CD14-positive monocyte (primary cell): Measurements from ENCODE around the gene KIRREL3. TPM values are rescaled to one million over a fixed set of nuclear protein-coding genes. Genes with fewer than 3 reads are reported as not detected.

ENCODE experiments used
- DNase-seq, 3 donors: peaks; one replicate each; pipeline ENCODE4 v3.0.0-alpha.2; 2011 to 2022
- H2AFZ ChIP-seq: 2 replicates; pipeline ENCODE4 v1.6.0; 2012; ENCODE audit warnings: mild to moderate bottlenecking, low read depth, low read length, inconsistent platforms; ENCODE audit not compliant: insufficient read depth, poor library complexity, severe bottlenecking
- H3K27ac ChIP-seq, 2 donors: 1 replicate in 1 of 2; 2 replicates in 1 of 2; pipeline ENCODE4 v1.5.1; 2012 to 2013; ENCODE audit warnings: low read length in 2 of 2, control low read depth in 1 of 2, inconsistent platforms in 1 of 2, low read depth in 1 of 2, mild to moderate bottlenecking in 1 of 2
- H3K27me3 ChIP-seq, 2 donors: one replicate each; pipeline versions ENCODE4 v1.6.0 to v1.6.1; 2011 to 2013; ENCODE audit warnings: low read length in 2 of 2; ENCODE audit not compliant: control insufficient read depth in 2 of 2, insufficient read depth in 2 of 2
- H3K36me3 ChIP-seq, 2 donors: replicated peaks in 1 of 2; 1 replicate in 1 of 2; 2 replicates in 1 of 2; pipeline versions ENCODE4 v1.5.1 to v1.6.1; 2012 to 2013; ENCODE audit warnings: low read length in 2 of 2, control low read depth in 1 of 2, inconsistent platforms in 1 of 2, mild to moderate bottlenecking in 1 of 2; ENCODE audit not compliant: insufficient read depth in 2 of 2, control insufficient read depth in 1 of 2
- H3K4me1 ChIP-seq, 2 donors: 1 replicate in 1 of 2; 2 replicates in 1 of 2; pipeline versions ENCODE4 v1.5.1 to v1.6.1; 2012 to 2013; ENCODE audit warnings: low read length in 2 of 2, control low read depth in 1 of 2, inconsistent platforms in 1 of 2, mild to moderate bottlenecking in 1 of 2, moderate library complexity in 1 of 2; ENCODE audit not compliant: insufficient read depth in 2 of 2, control insufficient read depth in 1 of 2
- H3K4me2 ChIP-seq: replicated peaks from 2 replicates; pipeline ENCODE3; 2012; ENCODE audit warnings: low read length, moderate library complexity, mild to moderate bottlenecking; ENCODE audit not compliant: poor library complexity, severe bottlenecking; ENCODE audit errors: extremely low read depth
- H3K4me3 ChIP-seq, 3 experiments: fragments of 200-600 bp in 1 of 3; sonication (generic) in 1 of 3; replicated peaks in 1 of 3; 1 replicate in 2 of 3; 2 replicates in 1 of 3; pipeline ENCODE4 v1.5.1; 2011 to 2013; ENCODE audit warnings: low read length in 3 of 3, mild to moderate bottlenecking in 3 of 3, control low read depth in 2 of 3, low read depth in 2 of 3, inconsistent platforms in 1 of 3, moderate library complexity in 1 of 3
- H3K79me2 ChIP-seq: 2 replicates; pipeline ENCODE4 v1.6.0; 2012; ENCODE audit warnings: mild to moderate bottlenecking, control low read depth, inconsistent platforms, low read length, moderate library complexity; ENCODE audit not compliant: insufficient read depth
- H3K9ac ChIP-seq: 2 replicates; pipeline ENCODE4 v1.6.0; 2017; ENCODE audit warnings: low read length, mild to moderate bottlenecking; ENCODE audit not compliant: insufficient read depth, poor library complexity, severe bottlenecking
- H3K9me3 ChIP-seq, 2 donors: replicated peaks in 1 of 2; 1 replicate in 1 of 2; 2 replicates in 1 of 2; pipeline versions ENCODE4 v1.5.1 to v1.6.1; 2012 to 2013; ENCODE audit warnings: low read length in 2 of 2, control low read depth in 1 of 2; ENCODE audit not compliant: control insufficient read depth in 1 of 2, insufficient read depth in 1 of 2
- H4K20me1 ChIP-seq: 2 replicates; pipeline ENCODE4 v1.6.0; 2012; ENCODE audit warnings: mild to moderate bottlenecking, low read length, control low read depth, moderate library complexity; ENCODE audit not compliant: insufficient read depth
- H3K27ac Mint-ChIP-seq, 7 donors: one replicate each; pipeline ENCODE4 v1.8.0; 2020; ENCODE audit warnings: mild to moderate bottlenecking in 7 of 7, mixed read lengths in 7 of 7, moderate library complexity in 6 of 7, inconsistent platforms in 2 of 7
- H3K27me3 Mint-ChIP-seq, 3 donors: one replicate each; pipeline ENCODE4 v1.8.0; 2021 to 2022; ENCODE audit warnings: low read depth in 3 of 3, mild to moderate bottlenecking in 3 of 3, mixed read lengths in 3 of 3, moderate library complexity in 3 of 3, inconsistent platforms in 1 of 3
- H3K36me3 Mint-ChIP-seq, 2 donors: one replicate each; pipeline ENCODE4 v1.8.0; 2020; ENCODE audit warnings: mixed read lengths in 2 of 2, inconsistent platforms in 1 of 2, mild to moderate bottlenecking in 1 of 2
- H3K4me1 Mint-ChIP-seq: one replicate; pipeline ENCODE4 v1.8.0; 2020; ENCODE audit warnings: mild to moderate bottlenecking, mixed read lengths
- H3K4me3 Mint-ChIP-seq, 2 donors: one replicate each; pipeline ENCODE4 v1.8.0; 2020; ENCODE audit warnings: mild to moderate bottlenecking in 2 of 2, mixed read lengths in 2 of 2, moderate library complexity in 1 of 2
- H3K9me3 Mint-ChIP-seq, 7 donors: one replicate each; pipeline ENCODE4 v1.8.0; 2020 to 2022; ENCODE audit warnings: mixed read lengths in 7 of 7, mild to moderate bottlenecking in 6 of 7, moderate library complexity in 6 of 7, inconsistent platforms in 2 of 7
- CTCF ChIP-seq: fragments of 200-600 bp; IDR thresholded peaks from one replicate; pipeline ENCODE4 v1.8.0; 2022; ENCODE audit warnings: antibody characterized with exemption, mild to moderate bottlenecking
- WGBS: methylation state at CpG from one replicate; pipeline ENCODE4 v1.1.5; 2013; ENCODE audit warnings: missing lambda C conversion rate; ENCODE audit not compliant: insufficient coverage; 5-methylcytosine and 5-hydroxymethylcytosine counted together
- intact Hi-C, 2 donors: fragments of 100-400 bp; cut with micrococcal nuclease; formaldehyde crosslinking; loops; one replicate each; pipeline versions ENCODE4 v1.15.0 to v1.15.1; 2023
- polyA plus RNA-seq, 3 donors: library from polyadenylated mRNA; depleted of rRNA in 1 of 3; unstranded in 2 of 3; stranded (reverse) in 1 of 3; fragments of 300-500 nt in 2 of 3; fragments of >200 nt in 1 of 3; fragmentation: Illumina TruSeq in 2 of 3; gene quantifications; 1 replicate in 2 of 3; 2 replicates in 1 of 3; pipeline ENCODE4 v1.2.3, GENCODE V29; 2012 to 2021

Gene KIRREL3
- polyA plus RNA-seq, 3 donors: not detected

GRCh38 chr11:126790550-126791081 is 210.0 kb downstream of the KIRREL3 start:
- Histone ChIP-seq H3K9me3 (no peaks in the 10 kb centered on the region), H3K27ac (no peak overlapping the region), H2AFZ (no peak overlapping the region), H3K4me2 (no peak overlapping the region), H3K9ac (no peak overlapping the region), H3K4me1 (no peaks in the 10 kb centered on the region), H3K36me3 (no peaks in the 10 kb centered on the region), H3K4me3 (no peak overlapping the region), H3K79me2 (no peaks in the 10 kb centered on the region), H3K27me3 (no peaks in the 10 kb centered on the region), H4K20me1 (no peaks in the 10 kb centered on the region)
- TF ChIP-seq CTCF: no peak
- H3K4me1 Mint-ChIP-seq: no peaks in the 10 kb centered on the region
- no peaks in the 10 kb centered on the region for H3K36me3 Mint-ChIP-seq
- peaks cover 1 to 7% (median 2%) of the 10 kb centered on the region in 3 donors for H3K27me3 Mint-ChIP-seq
- H3K4me3 Mint-ChIP-seq: no peak overlapping the region
- WGBS: 92% methylated on average over 7 of the region's 10 CpGs
- no peaks in the 10 kb centered on the region for H3K9me3 Mint-ChIP-seq
- intact Hi-C loops: no loop called here
- DNase-seq: no peak
- H3K27ac Mint-ChIP-seq: no peak overlapping the region

GRCh38 chr11:126782810-126783209 is 217.8 kb downstream of the KIRREL3 start:
- Mint-ChIP-seq H3K27me3 (peaks cover 0 to 10% (median 4%) of the 10 kb centered on the region in 3 donors), H3K36me3 (no peaks in the 10 kb centered on the region), H3K9me3 (peaks cover 0 to under 1% (median 0%) of the 10 kb centered on the region in 7 donors), H3K4me3 (no peak overlapping the region), H3K27ac (no peak overlapping the region), H3K4me1 (no peaks in the 10 kb centered on the region)
- WGBS: 61% methylated on average over 2 of the region's 2 CpGs
- Histone ChIP-seq H3K27ac (no peak overlapping the region), H4K20me1 (no peaks in the 10 kb centered on the region), H3K79me2 (no peaks in the 10 kb centered on the region), H2AFZ (no peak overlapping the region), H3K36me3 (no peaks in the 10 kb centered on the region), H3K4me2 (no peak overlapping the region), H3K9me3 (no peaks in the 10 kb centered on the region), H3K4me3 (no peak overlapping the region), H3K27me3 (no peaks in the 10 kb centered on the region), H3K9ac (no peak overlapping the region), H3K4me1 (no peaks in the 10 kb centered on the region)
- intact Hi-C loops: no loop called here
- DNase-seq: no peak
- no peak for TF ChIP-seq CTCF
